ENCODE measurements around the gene GAB2.

DNA sequence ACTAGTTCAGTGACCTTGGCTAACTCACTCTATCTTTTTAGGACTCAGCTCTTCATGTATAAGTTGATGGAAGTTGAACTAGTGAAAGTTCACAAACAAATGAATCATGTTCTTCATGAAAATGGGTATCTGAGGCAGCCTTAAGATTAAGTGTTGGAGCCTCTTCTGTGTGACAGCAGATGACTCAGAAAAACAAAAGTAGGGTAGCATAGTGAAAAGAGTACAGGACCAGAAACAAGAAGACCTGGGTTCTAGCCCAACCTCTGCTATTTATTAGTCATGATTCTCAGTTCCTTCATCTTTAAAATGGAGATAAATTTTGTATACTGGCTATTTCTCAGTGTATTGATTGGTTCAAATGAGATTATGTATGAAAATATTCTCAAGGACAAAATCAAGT is 168.7 kb downstream of the GAB2 start:
- TF ChIP-seq, protein P1, sequence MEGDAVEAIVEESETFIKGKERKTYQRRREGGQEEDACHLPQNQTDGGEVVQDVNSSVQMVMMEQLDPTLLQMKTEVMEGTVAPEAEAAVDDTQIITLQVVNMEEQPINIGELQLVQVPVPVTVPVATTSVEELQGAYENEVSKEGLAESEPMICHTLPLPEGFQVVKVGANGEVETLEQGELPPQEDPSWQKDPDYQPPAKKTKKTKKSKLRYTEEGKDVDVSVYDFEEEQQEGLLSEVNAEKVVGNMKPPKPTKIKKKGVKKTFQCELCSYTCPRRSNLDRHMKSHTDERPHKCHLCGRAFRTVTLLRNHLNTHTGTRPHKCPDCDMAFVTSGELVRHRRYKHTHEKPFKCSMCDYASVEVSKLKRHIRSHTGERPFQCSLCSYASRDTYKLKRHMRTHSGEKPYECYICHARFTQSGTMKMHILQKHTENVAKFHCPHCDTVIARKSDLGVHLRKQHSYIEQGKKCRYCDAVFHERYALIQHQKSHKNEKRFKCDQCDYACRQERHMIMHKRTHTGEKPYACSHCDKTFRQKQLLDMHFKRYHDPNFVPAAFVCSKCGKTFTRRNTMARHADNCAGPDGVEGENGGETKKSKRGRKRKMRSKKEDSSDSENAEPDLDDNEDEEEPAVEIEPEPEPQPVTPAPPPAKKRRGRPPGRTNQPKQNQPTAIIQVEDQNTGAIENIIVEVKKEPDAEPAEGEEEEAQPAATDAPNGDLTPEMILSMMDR (IDR thresholded peaks at IDR 0.05; ENCODE audit: poor library complexity), result no peak
- TF ChIP-seq EZH2phosphoT487 (IDR thresholded peaks at IDR 0.05; ENCODE audit: low read depth, severe bottlenecking, unreplicated experiment), result no peak

Data from hepatocyte (in vitro differentiated cells).